Cardiac septum (tissue), 1 donor: ENCODE results near the gene TIMM17B. TPM values are rescaled to one million over a fixed set of nuclear protein-coding genes. Genes with fewer than 3 reads are reported as not detected.

Source experiments
- DNase-seq: peaks from one replicate; pipeline ENCODE4 v3.0.0-alpha.2; 2020; ENCODE audit warnings: low spot score
- intact Hi-C: fragments of 100-400 bp; cut with DNase I; formaldehyde crosslinking; loops from one replicate; pipeline ENCODE4 v1.14.0; 2022
- total RNA-seq: library from RNA; stranded (reverse); fragmentation: NEBNext Ultra II Directional; extraction: Animal tissue kit (Norgen Biotek cat#: 25700); gene quantifications from one replicate; pipeline ENCODE4 v1.2.1, GENCODE V29; 2021
- donor health status: DM: no; HTN: no; CAD: no.

The TIMM17B gene
- total RNA-seq, 1 donor from 2014 or later = 49.8 TPM

GRCh38 chrX:48919947-48920717 is 22.6 kb upstream of the TIMM17B start:
- no peak for DNase-seq
- intact Hi-C loops = loop anchor here (5.0 to 10.0 kb wide), 2 partner anchors 37 to 275 kb away; partner anchors contain the start of gene OTUD5

GRCh38 chrX:48919360-48919841 is 21.8 kb upstream of the TIMM17B start:
- DNase-seq = no peak
- intact Hi-C loops = loop anchor here (5.0 to 10.0 kb wide), 2 partner anchors 38 to 275 kb away; partner anchors contain the start of gene OTUD5

GRCh38 chrX:48918643-48919340 is 21.2 kb upstream of the TIMM17B start, which contains the start of gene PIM2:
Gene PIM2 (minus strand): TSS chrX:48919024. CDS start chrX:48918834, 190 bp downstream.
- intact Hi-C loops = loop anchor here (5.0 to 10.0 kb wide), 2 partner anchors 39 to 274 kb away; partner anchors contain the start of gene OTUD5
- peak; percentile 95 for DNase-seq

- DNase-seq = no peak
- intact Hi-C loops = loop anchor here (5.0 to 10.0 kb wide), 2 partner anchors 39 to 273 kb away; partner anchors contain the start of gene OTUD5
Observed at GRCh38 chrX:48918301-48918642, 20.7 kb upstream of the TIMM17B start.

GRCh38 chrX:48917139-48918001 is 19.8 kb upstream of the TIMM17B start:
- peak; percentile 94 for DNase-seq
- intact Hi-C loops = loop anchor here (5.0 to 10.0 kb wide), 2 partner anchors 40 to 273 kb away; partner anchors contain the start of gene OTUD5

GRCh38 chrX:48914593-48915493 is 17.3 kb upstream of the TIMM17B start:
- intact Hi-C loops = loop anchor here (5.0 to 10.0 kb wide), 3 partner anchors 42 to 270 kb away; partner anchors contain the start of gene OTUD5
- DNase-seq = no peak

- DNase-seq = no peak
- intact Hi-C loops = loop anchor here (5.0 to 10.0 kb wide), 2 partner anchors 176 to 269 kb away; no protein-coding TSS in a partner anchor
Observed at GRCh38 chrX:48913605-48914366, 16.2 kb upstream of the TIMM17B start.

GRCh38 chrX:48911412-48912182 is 14.0 kb upstream of the TIMM17B start, which contains the start of gene SLC35A2:
Gene SLC35A2 (minus strand): TSS chrX:48911646. CDS start chrX:48911636, 10 bp downstream.
- DNase-seq = peak; percentile 94

GRCh38 chrX:48910926-48911411 is 13.4 kb upstream of the TIMM17B start:
- intact Hi-C loops = loop anchor here (5.0 to 10.0 kb wide), 2 partner anchors 174 to 266 kb away; no protein-coding TSS in a partner anchor
- no peak for DNase-seq

More at GRCh38 chrX:48911412-48912182, 14.0 kb upstream of the TIMM17B start, which contains the start of gene SLC35A2:
- intact Hi-C loops = loop anchor here (5.0 to 10.0 kb wide), 2 partner anchors 174 to 267 kb away; no protein-coding TSS in a partner anchor

- intact Hi-C loops = loop anchor here (5.0 to 10.0 kb wide), 2 partner anchors 172 to 265 kb away; no protein-coding TSS in a partner anchor
- DNase-seq = no peak
Observed at GRCh38 chrX:48909703-48910294, 12.2 kb upstream of the TIMM17B start.

- intact Hi-C loops = no loop called here
- DNase-seq = no peak
Observed at GRCh38 chrX:48908600-48908999, 11.0 kb upstream of the TIMM17B start.

GRCh38 chrX:48905090-48905790 is 7.7 kb upstream of the TIMM17B start:
- DNase-seq = no peak
- intact Hi-C loops = no loop called here

GRCh38 chrX:48904626-48905025 is 7.1 kb upstream of the TIMM17B start:
- intact Hi-C loops = no loop called here

GRCh38 chrX:48904180-48904579 is 6.6 kb upstream of the TIMM17B start:
- DNase-seq = no peak
- intact Hi-C loops = no loop called here

More at GRCh38 chrX:48904626-48905025, 7.1 kb upstream of the TIMM17B start:
- DNase-seq = no peak

- intact Hi-C loops = no loop called here
- DNase-seq = no peak
Observed at GRCh38 chrX:48903290-48903689, 5.7 kb upstream of the TIMM17B start.
